NCI-H128 (cell line): ENCODE measurements around the gene SCN8A.

Experiments
- DNase-seq: peaks from one replicate; lab custom pipeline; 2025; ENCODE audit not compliant: unreplicated experiment; lab: John Stamatoyannopoulos, UW

SCN8A gene

GRCh38 chr12:51706206-51706605 is 115.2 kb downstream of the SCN8A start:
- no peak for DNase-seq

GRCh38 chr12:51714666-51715065 is 123.6 kb downstream of the SCN8A start:
- no peak for DNase-seq

- DNase-seq, result no peak
These were observed 126.4 kb downstream of the SCN8A start for GRCh38 chr12:51717326-51717925.

GRCh38 chr12:51721282-51721940 is 130.4 kb downstream of the SCN8A start:
- DNase-seq, result no peak

GRCh38 chr12:51722431-51722830 is 131.4 kb downstream of the SCN8A start:
- no peak for DNase-seq

- DNase-seq, result no peak
These were observed 135.1 kb downstream of the SCN8A start for GRCh38 chr12:51726161-51726560.

- no peak for DNase-seq
These were observed 135.9 kb downstream of the SCN8A start for GRCh38 chr12:51726931-51727330.

GRCh38 chr12:51729331-51729730 is 138.3 kb downstream of the SCN8A start:
- DNase-seq, result no peak

GRCh38 chr12:51730745-51731144 is 139.7 kb downstream of the SCN8A start:
- no peak for DNase-seq

- no peak for DNase-seq
These were observed 149.5 kb downstream of the SCN8A start for GRCh38 chr12:51740536-51740935.

GRCh38 chr12:51744235-51744634 is 153.2 kb downstream of the SCN8A start:
- no peak for DNase-seq

GRCh38 chr12:51744957-51745356 is 153.9 kb downstream of the SCN8A start:
- DNase-seq, result no peak

GRCh38 chr12:51746416-51746815 is 155.4 kb downstream of the SCN8A start:
- DNase-seq, result no peak

- no peak for DNase-seq
These were observed 157.2 kb downstream of the SCN8A start for GRCh38 chr12:51748235-51748634.

- no peak for DNase-seq
These were observed 158.4 kb downstream of the SCN8A start for GRCh38 chr12:51749206-51749985.

GRCh38 chr12:51749986-51750317 is 158.9 kb downstream of the SCN8A start:
- DNase-seq, result no peak

GRCh38 chr12:51751661-51752060 is 160.6 kb downstream of the SCN8A start:
- no peak for DNase-seq

GRCh38 chr12:51752234-51752889 is 161.3 kb downstream of the SCN8A start:
- DNase-seq, result no peak

- DNase-seq, result no peak
These were observed 163.1 kb downstream of the SCN8A start for GRCh38 chr12:51753980-51754675.

- no peak for DNase-seq
These were observed 164.2 kb downstream of the SCN8A start for GRCh38 chr12:51755251-51755650.

GRCh38 chr12:51759175-51759574 is 168.1 kb downstream of the SCN8A start:
- DNase-seq, result no peak
